HEK293 (cell line): ENCODE data around the gene ACSS2.

Experiments
- CTCF ChIA-PET: fragments of 350-600 bp; formaldehyde crosslinking; extraction: SDS; loops from one replicate; lab custom pipeline; 2021; ENCODE audit warnings: antibody characterized with exemption; lab: Yijun Ruan, JAX
- POLR2A ChIA-PET: fragments of 300-600 bp; formaldehyde crosslinking; extraction: SDS; loops from one replicate; lab custom pipeline; 2020; ENCODE audit warnings: antibody characterized with exemption, inconsistent platforms; lab: Yijun Ruan, JAX
- H3K27ac ChIP-seq: fragments of 200-500 bp; sonication (Bioruptor generic); 2 replicates; pipeline ENCODE4 v1.5.1; 2014; ENCODE audit warnings: low read depth, low read length, control low read depth, inconsistent platforms; ENCODE audit errors: extremely low read depth
- H3K36me3 ChIP-seq, 2 experiments: fragments of 200-500 bp in 1 of 2; sonication (Bioruptor generic) in 1 of 2; 1 replicate in 1 of 2; 2 replicates in 1 of 2; pipeline ENCODE4 v1.5.1; 2014 to 2017; ENCODE audit warnings: inconsistent platforms in 2 of 2, low read length in 2 of 2; ENCODE audit not compliant: control insufficient read depth in 2 of 2, insufficient read depth in 1 of 2
- H3K4me1 ChIP-seq: fragments of 200-500 bp; sonication (Bioruptor generic); 2 replicates; pipeline ENCODE4 v1.5.1; 2014; ENCODE audit warnings: mild to moderate bottlenecking, low read length, inconsistent platforms; ENCODE audit not compliant: control insufficient read depth, insufficient read depth
- H3K4me3 ChIP-seq: 2 replicates; pipeline ENCODE4 v1.5.1; 2011; ENCODE audit warnings: low read depth, mild to moderate bottlenecking, control low read depth, low read length, moderate library complexity
- H3K9me3 ChIP-seq: fragments of 200-500 bp; sonication (Bioruptor generic); 2 replicates; pipeline ENCODE4 v1.5.1; 2014; ENCODE audit warnings: low read depth, low read length, inconsistent platforms; ENCODE audit not compliant: control insufficient read depth, insufficient read depth
- MEIS1 ChIP-seq: sonication (generic); formaldehyde crosslinking; IDR thresholded peaks from 2 replicates; pipeline ENCODE4 v1.8.1; 2022; ENCODE audit warnings: missing genetic modification reagents, mild to moderate bottlenecking, borderline replicate concordance
- WT1 ChIP-seq: fragments of 450-650 bp; formaldehyde crosslinking; IDR thresholded peaks from 2 replicates; pipeline ENCODE4 v1.5.1; 2016; ENCODE audit warnings: missing biosample characterization, missing genetic modification characterization
- ZNF10 ChIP-seq: fragments of 450-650 bp; formaldehyde crosslinking; IDR thresholded peaks from 2 replicates; pipeline ENCODE4 v1.5.1; 2017; ENCODE audit warnings: missing biosample characterization, missing genetic modification characterization
- ZNF239 ChIP-seq: fragments of 450-650 bp; formaldehyde crosslinking; IDR thresholded peaks from 2 replicates; pipeline ENCODE4 v1.5.1; 2016; ENCODE audit warnings: missing biosample characterization, missing genetic modification characterization
- ZNF391 ChIP-seq: fragments of 450-650 bp; formaldehyde crosslinking; IDR thresholded peaks from 2 replicates; pipeline ENCODE4 v1.5.1; 2016; ENCODE audit warnings: low read depth, missing biosample characterization, missing genetic modification characterization, borderline replicate concordance
- ZNF423 ChIP-seq: fragments of 450-650 bp; formaldehyde crosslinking; IDR thresholded peaks from 2 replicates; pipeline ENCODE4 v1.5.1; 2016; ENCODE audit warnings: missing biosample characterization, missing genetic modification characterization
- ZNF473 ChIP-seq: fragments of 450-650 bp; formaldehyde crosslinking; IDR thresholded peaks from 2 replicates; pipeline ENCODE4 v1.5.1; 2017; ENCODE audit warnings: missing biosample characterization, missing genetic modification characterization
- ZNF48 ChIP-seq: fragments of 450-650 bp; formaldehyde crosslinking; IDR thresholded peaks from 2 replicates; pipeline ENCODE4 v1.5.1; 2016; ENCODE audit warnings: missing biosample characterization, missing genetic modification characterization
- ZNF560 ChIP-seq: fragments of 450-650 bp; formaldehyde crosslinking; IDR thresholded peaks from 2 replicates; pipeline ENCODE4 v1.5.1; 2017; ENCODE audit warnings: missing biosample characterization, missing genetic modification characterization, borderline replicate concordance
- ZNF654 ChIP-seq: fragments of 450-650 bp; formaldehyde crosslinking; IDR thresholded peaks from 2 replicates; pipeline ENCODE4 v1.5.1; 2016; ENCODE audit warnings: low read depth, missing biosample characterization, missing genetic modification characterization
- ZNF677 ChIP-seq: fragments of 450-650 bp; IDR thresholded peaks from 2 replicates; pipeline ENCODE4 v1.5.0; 2018; ENCODE audit warnings: missing biosample characterization, mild to moderate bottlenecking, missing genetic modification characterization, moderate library complexity
- ZNF792 ChIP-seq: fragments of 450-650 bp; formaldehyde crosslinking; IDR thresholded peaks from 2 replicates; pipeline ENCODE4 v1.5.1; 2016; ENCODE audit warnings: missing biosample characterization, missing genetic modification characterization
- ZNF837 ChIP-seq: fragments of 450-650 bp; formaldehyde crosslinking; IDR thresholded peaks from 2 replicates; pipeline ENCODE4 v1.5.1; 2016; ENCODE audit warnings: missing biosample characterization, missing genetic modification characterization
- TF ChIP-seq, protein P1 (sequence below): fragments of 450-650 bp; formaldehyde crosslinking; IDR thresholded peaks from 2 replicates; pipeline ENCODE4 v1.5.1; 2016; ENCODE audit warnings: missing biosample characterization, missing genetic modification characterization

Gene ACSS2

DNA sequence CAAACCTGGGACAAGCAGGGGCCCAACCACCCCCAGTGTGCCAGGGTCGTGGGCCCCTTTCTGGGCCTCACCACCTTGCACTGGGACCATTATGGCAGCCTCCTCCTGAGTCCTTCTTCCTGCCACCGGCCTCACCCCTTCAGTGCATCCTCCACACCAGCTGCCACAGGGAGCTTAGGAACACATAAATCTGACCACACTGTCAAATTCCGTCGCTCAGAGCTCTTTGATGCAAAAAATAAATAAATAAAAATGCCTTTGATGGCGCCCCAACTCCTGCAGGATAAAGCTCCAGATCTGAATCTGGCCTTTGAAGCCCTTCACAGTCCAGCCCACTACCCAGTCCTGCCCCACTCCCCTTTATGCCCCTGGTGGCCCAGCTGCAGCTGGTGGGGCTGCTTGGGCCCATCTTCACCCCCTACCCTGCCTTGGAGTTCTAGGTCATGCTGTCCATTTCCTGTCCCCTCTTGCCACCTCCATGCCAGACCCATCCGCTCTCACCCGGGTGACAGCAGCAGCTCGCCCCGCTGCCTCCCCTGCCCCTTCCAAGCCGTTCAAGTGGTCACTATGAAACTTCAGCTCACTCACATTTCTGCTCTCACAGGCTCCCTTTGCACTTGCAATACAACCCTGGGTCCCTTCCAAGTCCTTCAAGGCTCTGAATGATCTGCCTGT is 95.3 kb downstream of the ACSS2 start:
- H3K36me3 ChIP-seq: no peaks in the 10 kb centered on the region
- H3K9me3 ChIP-seq: no peaks in the 10 kb centered on the region
- POLR2A ChIA-PET: interaction anchor here (0.6 kb wide), 1 partner anchor 357 kb away, joined by 3 read pairs; no protein-coding TSS in a partner anchor
- CTCF ChIA-PET: interaction anchor here (1.0 to 1.3 kb wide), 2 partner anchors 9 to 13 kb away, joined by 3 read pairs; no protein-coding TSS in a partner anchor
- H3K4me3 ChIP-seq: no peak overlapping the region
- H3K27ac ChIP-seq: no peak overlapping the region
- TF ChIP-seq ZNF654 (tag by site-specific recombination) (no peak), ZNF792 (tag by site-specific recombination) (no peak), ZNF391 (tag by site-specific recombination) (no peak), ZNF239 (tag by site-specific recombination) (no peak)
- no peaks in the 10 kb centered on the region for H3K4me1 ChIP-seq

DNA sequence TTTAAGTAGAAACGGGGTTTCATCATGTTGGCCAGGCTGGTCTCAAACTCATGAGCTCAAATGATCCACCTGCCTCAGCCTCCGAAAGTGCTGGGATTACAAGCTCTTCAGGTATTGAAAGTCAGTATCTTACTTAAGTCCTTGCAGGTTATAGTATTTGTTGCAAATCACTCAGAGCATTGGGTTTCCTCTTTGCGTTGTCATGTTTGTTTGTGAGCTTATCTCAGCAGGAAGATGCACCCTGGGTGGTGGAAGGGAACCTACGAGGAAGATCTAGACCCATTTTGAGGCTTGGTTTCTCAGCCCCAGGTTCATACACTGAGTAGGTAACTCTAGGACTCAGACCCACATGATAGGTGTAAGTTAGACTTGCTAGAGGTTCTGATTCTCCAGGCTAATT is 97.8 kb downstream of the ACSS2 start:
- no peak overlapping the region for H3K27ac ChIP-seq
- ChIA-PET CTCF (interaction anchor here (0.7 to 1.1 kb wide), 3 partner anchors 16 to 101 kb away, joined by 3 to 5 read pairs (median 4); no protein-coding TSS in a partner anchor), POLR2A (no interaction called here)
- no peaks in the 10 kb centered on the region for H3K9me3 ChIP-seq
- H3K4me1 ChIP-seq: no peaks in the 10 kb centered on the region
- no peak overlapping the region for H3K4me3 ChIP-seq
- no peaks in the 10 kb centered on the region for H3K36me3 ChIP-seq
- TF ChIP-seq ZNF677 (tag by site-specific recombination) (no peak), ZNF423 (tag by site-specific recombination) (no peak), ZNF10 (tag by site-specific recombination) (no peak), ZNF560 (tag by site-specific recombination) (no peak), ZNF837 (no peak), ZNF48 (tag by site-specific recombination) (no peak), MEIS1 (no peak)
- TF ChIP-seq, protein P1, sequence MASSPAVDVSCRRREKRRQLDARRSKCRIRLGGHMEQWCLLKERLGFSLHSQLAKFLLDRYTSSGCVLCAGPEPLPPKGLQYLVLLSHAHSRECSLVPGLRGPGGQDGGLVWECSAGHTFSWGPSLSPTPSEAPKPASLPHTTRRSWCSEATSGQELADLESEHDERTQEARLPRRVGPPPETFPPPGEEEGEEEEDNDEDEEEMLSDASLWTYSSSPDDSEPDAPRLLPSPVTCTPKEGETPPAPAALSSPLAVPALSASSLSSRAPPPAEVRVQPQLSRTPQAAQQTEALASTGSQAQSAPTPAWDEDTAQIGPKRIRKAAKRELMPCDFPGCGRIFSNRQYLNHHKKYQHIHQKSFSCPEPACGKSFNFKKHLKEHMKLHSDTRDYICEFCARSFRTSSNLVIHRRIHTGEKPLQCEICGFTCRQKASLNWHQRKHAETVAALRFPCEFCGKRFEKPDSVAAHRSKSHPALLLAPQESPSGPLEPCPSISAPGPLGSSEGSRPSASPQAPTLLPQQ (tag by site-specific recombination): no peak

DNA sequence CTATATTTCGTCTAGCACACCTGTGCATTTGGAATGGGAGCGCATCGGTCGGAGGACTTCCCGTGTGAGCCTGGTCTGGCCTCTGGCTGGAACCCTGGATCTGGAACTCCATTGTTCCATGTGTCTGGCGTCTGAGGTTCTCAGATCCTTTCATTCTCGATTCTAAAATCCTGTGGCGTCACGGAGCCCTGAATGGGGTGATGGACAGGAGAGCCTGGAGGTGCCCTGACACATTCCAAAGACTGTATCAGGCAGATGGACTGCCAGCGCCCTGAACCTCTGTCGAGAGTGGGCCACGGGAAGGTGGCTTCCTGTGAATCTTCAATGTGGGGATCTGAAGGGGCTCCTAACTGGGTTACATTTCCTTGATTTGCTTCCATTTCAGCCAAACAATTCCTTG is 99.9 kb downstream of the ACSS2 start:
- no peaks in the 10 kb centered on the region for H3K9me3 ChIP-seq
- CTCF ChIA-PET: no interaction called here
- H3K36me3 ChIP-seq: no peaks in the 10 kb centered on the region
- TF ChIP-seq ZNF473 (tag by site-specific recombination) (no peak), WT1 (no peak)
- TF ChIP-seq, all 188 proteins: peak for 0
- no peaks in the 10 kb centered on the region for H3K4me1 ChIP-seq
- H3K27ac ChIP-seq: no peak overlapping the region
- POLR2A ChIA-PET: no interaction called here
- no peak overlapping the region for H3K4me3 ChIP-seq
